Measurements from ENCODE around the gene TMOD2. TPM values are rescaled to one million over a fixed set of nuclear protein-coding genes. Genes with fewer than 3 reads are reported as not detected.
A peak's percentile ranks its signal among the peaks of the same experiment; 100 is the strongest.

TMOD2 gene
- total RNA-seq, 1 experiment from 2014 or later = 4.3 TPM

GRCh38 chr15:51749307-51749706 is 2.1 kb upstream of the TMOD2 start:
- H3K36me3 ChIP-seq = no peaks in the 10 kb centered on the region
- H3K27me3 ChIP-seq (replicated peaks) = peaks cover 71% of the 10 kb centered on the region
- H3K4me3 ChIP-seq = no peak overlapping the region
- no peak overlapping the region for H3K27ac ChIP-seq
- peaks cover 12% of the 10 kb centered on the region for H3K4me1 ChIP-seq (replicated peaks)
- DNase-seq (ENCODE audit: low read depth in 1 of 2, low spot score in 2 of 2) = no peak
- no peaks in the 10 kb centered on the region for H3K9me3 ChIP-seq (replicated peaks)

GRCh38 chr15:51750186-51750585 is 1.2 kb upstream of the TMOD2 start:
- Histone ChIP-seq H3K4me3 (no peak overlapping the region), H3K4me1 (replicated peaks) (peaks cover 12% of the 10 kb centered on the region), H3K36me3 (no peaks in the 10 kb centered on the region), H3K27me3 (replicated peaks) (peaks cover 74% of the 10 kb centered on the region), H3K9me3 (replicated peaks) (no peaks in the 10 kb centered on the region), H3K27ac (no peak overlapping the region)
- DNase-seq (ENCODE audit: low read depth in 1 of 2, low spot score in 2 of 2) = no peak

GRCh38 chr15:51751697-51752683 is 593 bp downstream of the TMOD2 start:
- peak in 1 of 2 experiments; percentile 37 for DNase-seq (ENCODE audit: low read depth in 1 of 2, low spot score in 2 of 2)

GRCh38 chr15:51752888-51753287 is 1.5 kb downstream of the TMOD2 start:
- no peak for DNase-seq (ENCODE audit: low read depth in 1 of 2, low spot score in 2 of 2)
- Histone ChIP-seq H3K27ac (no peak overlapping the region), H3K9me3 (replicated peaks) (no peaks in the 10 kb centered on the region), H3K4me3 (no peak overlapping the region), H3K27me3 (replicated peaks) (peaks cover 56% of the 10 kb centered on the region), H3K36me3 (no peaks in the 10 kb centered on the region), H3K4me1 (replicated peaks) (peaks cover 12% of the 10 kb centered on the region)

More at GRCh38 chr15:51751697-51752683, 593 bp downstream of the TMOD2 start:
- Histone ChIP-seq H3K27me3 (replicated peaks) (peaks cover 59% of the 10 kb centered on the region), H3K27ac (no peak overlapping the region), H3K4me1 (replicated peaks) (peaks cover 12% of the 10 kb centered on the region), H3K4me3 (peak overlapping the region; percentile 79), H3K36me3 (no peaks in the 10 kb centered on the region), H3K9me3 (replicated peaks) (no peaks in the 10 kb centered on the region)

- no peak for DNase-seq (ENCODE audit: low read depth in 1 of 2, low spot score in 2 of 2)
These were observed 2.9 kb downstream of the TMOD2 start for GRCh38 chr15:51754267-51754666.

GRCh38 chr15:51755790-51756189 is 4.4 kb downstream of the TMOD2 start:
- Histone ChIP-seq H3K9me3 (replicated peaks) (no peaks in the 10 kb centered on the region), H3K36me3 (no peaks in the 10 kb centered on the region), H3K4me3 (no peak overlapping the region), H3K4me1 (replicated peaks) (peaks cover 12% of the 10 kb centered on the region), H3K27me3 (replicated peaks) (peaks cover 34% of the 10 kb centered on the region), H3K27ac (no peak overlapping the region)
- no peak for DNase-seq (ENCODE audit: low read depth in 1 of 2, low spot score in 2 of 2)

More at GRCh38 chr15:51754267-51754666, 2.9 kb downstream of the TMOD2 start:
- Histone ChIP-seq H3K4me1 (replicated peaks) (peaks cover 12% of the 10 kb centered on the region), H3K27me3 (replicated peaks) (peaks cover 48% of the 10 kb centered on the region), H3K27ac (no peak overlapping the region), H3K9me3 (replicated peaks) (no peaks in the 10 kb centered on the region), H3K36me3 (no peaks in the 10 kb centered on the region), H3K4me3 (no peak overlapping the region)

- Histone ChIP-seq H3K27ac (no peak overlapping the region), H3K27me3 (replicated peaks) (peaks cover 27% of the 10 kb centered on the region)
- no peak for DNase-seq (ENCODE audit: low read depth in 1 of 2, low spot score in 2 of 2)
These were observed 5.1 kb downstream of the TMOD2 start for GRCh38 chr15:51756482-51756881.

GRCh38 chr15:51757450-51757849 is 6.1 kb downstream of the TMOD2 start:
- no peak overlapping the region for H3K27ac ChIP-seq
- no peaks in the 10 kb centered on the region for H3K9me3 ChIP-seq (replicated peaks)
- no peak for DNase-seq (ENCODE audit: low read depth in 1 of 2, low spot score in 2 of 2)
- no peaks in the 10 kb centered on the region for H3K36me3 ChIP-seq
- H3K27me3 ChIP-seq (replicated peaks) = peaks cover 21% of the 10 kb centered on the region
- H3K4me3 ChIP-seq = no peak overlapping the region
- H3K4me1 ChIP-seq (replicated peaks) = no peaks in the 10 kb centered on the region; the same call in 1 of the 2 replicates

More at GRCh38 chr15:51756482-51756881, 5.1 kb downstream of the TMOD2 start:
- H3K36me3 ChIP-seq = no peaks in the 10 kb centered on the region
- H3K4me3 ChIP-seq = no peak overlapping the region
- H3K4me1 ChIP-seq (replicated peaks) = peaks cover 6% of the 10 kb centered on the region
- H3K9me3 ChIP-seq (replicated peaks) = no peaks in the 10 kb centered on the region

- no peaks in the 10 kb centered on the region for H3K36me3 ChIP-seq
- no peak overlapping the region for H3K4me3 ChIP-seq
- H3K9me3 ChIP-seq (replicated peaks) = no peaks in the 10 kb centered on the region
- no peak overlapping the region for H3K27ac ChIP-seq
- DNase-seq (ENCODE audit: low read depth in 1 of 2, low spot score in 2 of 2) = no peak
- H3K27me3 ChIP-seq (replicated peaks) = peaks cover 11% of the 10 kb centered on the region; the same call in 1 of the 2 replicates
- H3K4me1 ChIP-seq (replicated peaks) = no peaks in the 10 kb centered on the region
These were observed 7.2 kb downstream of the TMOD2 start for GRCh38 chr15:51758645-51759044.

GRCh38 chr15:51759557-51760070 is 8.2 kb downstream of the TMOD2 start:
- no peaks in the 10 kb centered on the region for H3K4me1 ChIP-seq (replicated peaks)
- no peak overlapping the region for H3K27ac ChIP-seq
- H3K27me3 ChIP-seq (replicated peaks) = peaks cover 2% of the 10 kb centered on the region; the same call in 1 of the 2 replicates
- DNase-seq (ENCODE audit: low read depth in 1 of 2, low spot score in 2 of 2) = no peak
- H3K4me3 ChIP-seq = no peak overlapping the region
- H3K9me3 ChIP-seq (replicated peaks) = no peaks in the 10 kb centered on the region
- H3K36me3 ChIP-seq = no peaks in the 10 kb centered on the region

GRCh38 chr15:51760805-51761204 is 9.4 kb downstream of the TMOD2 start:
- DNase-seq (ENCODE audit: low read depth in 1 of 2, low spot score in 2 of 2) = no peak
- H3K27me3 ChIP-seq (replicated peaks) = no peaks in the 10 kb centered on the region
- no peak overlapping the region for H3K4me3 ChIP-seq
- no peak overlapping the region for H3K27ac ChIP-seq
- H3K9me3 ChIP-seq (replicated peaks) = no peaks in the 10 kb centered on the region
- no peaks in the 10 kb centered on the region for H3K4me1 ChIP-seq (replicated peaks)
- H3K36me3 ChIP-seq = no peaks in the 10 kb centered on the region

- Histone ChIP-seq H3K4me3 (no peak overlapping the region), H3K4me1 (replicated peaks) (no peaks in the 10 kb centered on the region), H3K36me3 (no peaks in the 10 kb centered on the region), H3K27ac (no peak overlapping the region), H3K27me3 (replicated peaks) (no peaks in the 10 kb centered on the region), H3K9me3 (replicated peaks) (no peaks in the 10 kb centered on the region)
- no peak for DNase-seq (ENCODE audit: low read depth in 1 of 2, low spot score in 2 of 2)
These were observed 14.4 kb downstream of the TMOD2 start for GRCh38 chr15:51765751-51766150.

- Histone ChIP-seq H3K27ac (no peak overlapping the region), H3K4me1 (replicated peaks) (no peaks in the 10 kb centered on the region), H3K36me3 (no peaks in the 10 kb centered on the region), H3K27me3 (replicated peaks) (no peaks in the 10 kb centered on the region), H3K9me3 (replicated peaks) (no peaks in the 10 kb centered on the region), H3K4me3 (no peak overlapping the region)
- DNase-seq (ENCODE audit: low read depth in 1 of 2, low spot score in 2 of 2) = no peak
These were observed 14.9 kb downstream of the TMOD2 start for GRCh38 chr15:51766341-51766740.

GRCh38 chr15:51768018-51768417 is 16.6 kb downstream of the TMOD2 start:
- Histone ChIP-seq H3K27ac (no peak overlapping the region), H3K4me1 (replicated peaks) (no peaks in the 10 kb centered on the region), H3K9me3 (replicated peaks) (no peaks in the 10 kb centered on the region), H3K27me3 (replicated peaks) (no peaks in the 10 kb centered on the region), H3K4me3 (no peak overlapping the region), H3K36me3 (no peaks in the 10 kb centered on the region)
- no peak for DNase-seq (ENCODE audit: low read depth in 1 of 2, low spot score in 2 of 2)
